OCI-LY3 (cell line): ENCODE data around the gene RAB12.

Source experiments
- H2AFZ ChIP-seq: fragments of 200-600, 300-600 bp; shearing (Covaris generic); 2 replicates; pipeline ENCODE4 v1.6.0; 2014; ENCODE audit warnings: antibody characterized with exemption, low read depth, low read length
- H3K27ac ChIP-seq: fragments of 200-600, 300-600 bp; sonication (generic); 2 replicates; pipeline ENCODE4 v1.5.1; 2014; ENCODE audit warnings: mild to moderate bottlenecking, low read length, moderate library complexity, mixed read lengths
- H3K27me3 ChIP-seq: fragments of 200-600, 300-600 bp; sonication (generic); 2 replicates; pipeline ENCODE4 v1.6.1; 2014; ENCODE audit warnings: low read depth, low read length, mixed read lengths
- H3K36me3 ChIP-seq: fragments of 200-600, 300-600 bp; sonication (generic); replicated peaks from 2 replicates; pipeline ENCODE3; 2014; ENCODE audit warnings: low read depth, low read length, mixed read lengths
- H3K4me1 ChIP-seq: fragments of 300-600, 200-600 bp; sonication (generic); 2 replicates; pipeline ENCODE4 v1.6.1; 2014; ENCODE audit warnings: low read length, mixed read lengths
- H3K4me2 ChIP-seq: fragments of 200-600, 300-600 bp; sonication (generic); 2 replicates; pipeline ENCODE4 v1.6.1; 2014; ENCODE audit warnings: low read length, mixed read lengths
- H3K4me3 ChIP-seq: fragments of 300-600, 200-600 bp; sonication (generic); 2 replicates; pipeline ENCODE4 v1.5.1; 2014; ENCODE audit warnings: antibody characterized with exemption, mild to moderate bottlenecking, low read length, moderate library complexity
- H3K79me2 ChIP-seq: fragments of 300-600, 200-600 bp; shearing (Covaris generic); 2 replicates; pipeline ENCODE4 v1.6.1; 2014; ENCODE audit warnings: mild to moderate bottlenecking, low read length, mixed read lengths
- H3K9ac ChIP-seq: fragments of 300-600, 200-600 bp; shearing (Covaris generic); 2 replicates; pipeline ENCODE4 v1.6.0; 2014; ENCODE audit warnings: mild to moderate bottlenecking, low read length, moderate library complexity
- H3K9me3 ChIP-seq: fragments of 200-600, 300-600 bp; shearing (Covaris generic); 2 replicates; pipeline ENCODE4 v1.6.1; 2014; ENCODE audit warnings: low read length, mixed read lengths; ENCODE audit not compliant: insufficient read depth
- H4K20me1 ChIP-seq: fragments of 200-600, 300-600 bp; sonication (generic); 2 replicates; pipeline ENCODE4 v1.6.1; 2016; ENCODE audit warnings: low read length, mixed read lengths; ENCODE audit not compliant: insufficient read depth
- EZH2phosphoT487 ChIP-seq: fragments of 200-600 bp; shearing (Covaris generic); IDR thresholded peaks from 2 replicates; pipeline ENCODE4 v1.6.1; 2018; ENCODE audit warnings: antibody characterized with exemption, mixed run types, low read depth
- TF ChIP-seq, protein P1 (sequence below): fragments of 200-600, 300-600 bp; sonication (generic); IDR thresholded peaks from 2 replicates; pipeline ENCODE4 v1.5.1; 2014; ENCODE audit warnings: antibody characterized with exemption, low read length, low read depth

RAB12 gene

DNA sequence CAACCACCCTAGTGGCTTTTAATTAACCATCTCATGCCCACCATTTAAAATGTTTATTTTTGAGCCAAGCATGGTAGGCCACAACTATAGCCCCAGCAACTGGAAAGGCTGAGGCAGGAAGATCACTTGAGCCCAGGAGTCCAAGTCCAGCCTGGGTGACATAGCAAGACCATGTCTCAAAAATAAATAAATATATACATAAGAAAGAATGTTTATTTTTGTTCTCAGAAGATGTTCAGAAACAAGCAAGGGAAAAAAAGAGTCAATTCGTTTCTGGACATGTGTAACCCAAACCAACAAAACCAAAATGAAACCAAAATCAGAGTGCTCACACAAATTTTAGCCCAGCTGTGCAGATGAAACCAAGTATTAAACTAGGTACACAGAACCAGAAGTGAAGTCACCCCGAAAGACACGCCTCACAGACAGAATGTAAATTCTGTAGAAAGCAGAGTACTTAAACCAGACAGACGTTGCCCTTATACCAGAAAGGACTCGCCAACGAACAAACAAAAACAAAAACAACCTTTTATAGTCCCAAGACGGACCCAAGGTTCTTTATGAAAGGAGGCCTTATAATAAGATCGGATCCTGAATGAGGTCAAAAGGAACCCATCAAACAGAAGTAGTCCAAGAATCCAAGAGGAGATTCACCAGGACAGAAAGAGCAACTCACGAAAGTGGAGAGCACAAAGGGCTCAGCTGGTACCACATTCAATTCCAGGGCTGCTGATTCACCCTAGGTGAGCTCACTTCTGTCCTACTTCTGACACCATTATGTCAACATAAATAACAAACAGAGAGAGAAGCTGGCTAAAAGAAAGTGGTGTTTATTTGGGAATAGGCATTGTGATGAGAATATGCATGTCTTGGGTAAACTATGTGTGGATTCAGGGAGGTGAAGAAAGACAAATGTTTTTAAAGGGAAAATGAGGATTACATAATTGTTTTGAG, 64.3 kb downstream of the RAB12 start:
- Histone ChIP-seq H2AFZ (peak overlapping the region; percentile 95), H3K9me3 (no peaks in the 10 kb centered on the region), H3K4me2 (peak overlapping the region; percentile 73), H3K4me3 (peak overlapping the region; percentile 65), H3K79me2 (no peaks in the 10 kb centered on the region), H3K36me3 (no peaks in the 10 kb centered on the region), H4K20me1 (no peaks in the 10 kb centered on the region), H3K27ac (peak overlapping the region; percentile 39; the same call in 1 of the 2 replicates), H3K27me3 (no peaks in the 10 kb centered on the region), H3K9ac (peak overlapping the region; percentile 54), H3K4me1 (peaks cover 16% of the 10 kb centered on the region)
- TF ChIP-seq, protein P1, sequence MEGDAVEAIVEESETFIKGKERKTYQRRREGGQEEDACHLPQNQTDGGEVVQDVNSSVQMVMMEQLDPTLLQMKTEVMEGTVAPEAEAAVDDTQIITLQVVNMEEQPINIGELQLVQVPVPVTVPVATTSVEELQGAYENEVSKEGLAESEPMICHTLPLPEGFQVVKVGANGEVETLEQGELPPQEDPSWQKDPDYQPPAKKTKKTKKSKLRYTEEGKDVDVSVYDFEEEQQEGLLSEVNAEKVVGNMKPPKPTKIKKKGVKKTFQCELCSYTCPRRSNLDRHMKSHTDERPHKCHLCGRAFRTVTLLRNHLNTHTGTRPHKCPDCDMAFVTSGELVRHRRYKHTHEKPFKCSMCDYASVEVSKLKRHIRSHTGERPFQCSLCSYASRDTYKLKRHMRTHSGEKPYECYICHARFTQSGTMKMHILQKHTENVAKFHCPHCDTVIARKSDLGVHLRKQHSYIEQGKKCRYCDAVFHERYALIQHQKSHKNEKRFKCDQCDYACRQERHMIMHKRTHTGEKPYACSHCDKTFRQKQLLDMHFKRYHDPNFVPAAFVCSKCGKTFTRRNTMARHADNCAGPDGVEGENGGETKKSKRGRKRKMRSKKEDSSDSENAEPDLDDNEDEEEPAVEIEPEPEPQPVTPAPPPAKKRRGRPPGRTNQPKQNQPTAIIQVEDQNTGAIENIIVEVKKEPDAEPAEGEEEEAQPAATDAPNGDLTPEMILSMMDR, result no peak
- TF ChIP-seq EZH2phosphoT487, result no peak

- Histone ChIP-seq H3K9ac (no peak overlapping the region), H3K36me3 (no peaks in the 10 kb centered on the region), H3K4me3 (no peak overlapping the region), H3K27me3 (no peaks in the 10 kb centered on the region), H2AFZ (no peak overlapping the region), H3K4me2 (no peak overlapping the region), H3K4me1 (peaks cover 16% of the 10 kb centered on the region), H3K27ac (no peak overlapping the region), H3K9me3 (no peaks in the 10 kb centered on the region), H3K79me2 (no peaks in the 10 kb centered on the region), H4K20me1 (no peaks in the 10 kb centered on the region)
- TF ChIP-seq, protein P1, result no peak
- TF ChIP-seq EZH2phosphoT487, result no peak
Measured at GRCh38 chr18:8675057-8675456, 65.8 kb downstream of the RAB12 start.

- no peaks in the 10 kb centered on the region for H3K79me2 ChIP-seq
- no peaks in the 10 kb centered on the region for H4K20me1 ChIP-seq
- no peaks in the 10 kb centered on the region for H3K4me1 ChIP-seq
- no peaks in the 10 kb centered on the region for H3K27me3 ChIP-seq
- no peaks in the 10 kb centered on the region for H3K36me3 ChIP-seq
- H3K9me3 ChIP-seq, result no peaks in the 10 kb centered on the region
- TF ChIP-seq EZH2phosphoT487, result no peak
- TF ChIP-seq, protein P1, result no peak
- H3K4me2 ChIP-seq, result no peak overlapping the region
- H3K4me3 ChIP-seq, result no peak overlapping the region
- peak overlapping the region; percentile 54; the same call in 1 of the 2 replicates for H2AFZ ChIP-seq
- H3K9ac ChIP-seq, result no peak overlapping the region
- H3K27ac ChIP-seq, result no peak overlapping the region
Measured at GRCh38 chr18:8681196-8681595, 72.0 kb downstream of the RAB12 start.

- Histone ChIP-seq H2AFZ (no peak overlapping the region), H3K4me1 (no peaks in the 10 kb centered on the region), H3K27me3 (no peaks in the 10 kb centered on the region), H3K4me2 (no peak overlapping the region), H3K79me2 (no peaks in the 10 kb centered on the region), H4K20me1 (no peaks in the 10 kb centered on the region), H3K36me3 (no peaks in the 10 kb centered on the region), H3K27ac (no peak overlapping the region), H3K4me3 (no peak overlapping the region), H3K9ac (no peak overlapping the region), H3K9me3 (no peaks in the 10 kb centered on the region)
- TF ChIP-seq, protein P1, result no peak
Measured at GRCh38 chr18:8684577-8684976, 75.3 kb downstream of the RAB12 start.
